ENCODE data around the gene AMDHD1.
"Not testable (repeated sequence)": the region's sequence is repeated elsewhere in the genome, so short reads cannot be mapped to it uniquely, and the experiment has no call there.

The AMDHD1 gene

GRCh38 chr12:95949477-95950206, 6.5 kb downstream of the AMDHD1 start:
- Mint-ChIP-seq H3K4me3 (no peak overlapping the region), H3K4me1 (ENCODE audit: low read depth in 2 of 2) (no peaks in the 10 kb centered on the region), H3K27me3 (peaks cover 7 to 14% of the 10 kb centered on the region in 2 donors), H3K9me3 (no peaks in the 10 kb centered on the region), H3K36me3 (ENCODE audit: insufficient read depth) (no peaks in the 10 kb centered on the region), H3K27ac (no peak overlapping the region)
- DNase-seq (no peak), ATAC-seq (replicated peaks) (no peak)

DNA sequence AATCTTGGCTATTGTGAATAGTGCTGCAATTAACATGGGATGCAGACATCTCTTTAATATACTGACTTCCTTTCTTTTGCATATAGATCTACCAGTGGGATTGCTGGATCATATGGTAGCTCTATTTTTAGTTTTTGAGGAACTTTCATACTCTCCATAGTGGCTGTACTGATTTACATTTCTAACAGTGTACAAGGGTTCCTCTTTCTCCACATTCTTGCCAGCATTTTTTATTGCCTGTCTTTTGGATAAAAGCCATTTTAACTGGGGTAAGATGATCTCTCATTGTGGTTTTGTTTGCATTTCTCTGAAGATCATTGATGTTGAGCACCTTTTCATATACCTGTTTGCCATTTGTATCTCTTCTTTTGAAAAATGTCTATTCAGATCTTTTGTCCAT, 8.4 kb downstream of the AMDHD1 start:
- Mint-ChIP-seq H3K4me1 (ENCODE audit: low read depth in 2 of 2) (no peaks in the 10 kb centered on the region), H3K4me3 (no peak overlapping the region), H3K36me3 (ENCODE audit: insufficient read depth) (no peaks in the 10 kb centered on the region), H3K27ac (no peak overlapping the region), H3K9me3 (no peaks in the 10 kb centered on the region), H3K27me3 (peaks cover 7 to 14% of the 10 kb centered on the region in 2 donors)
- no peak for DNase-seq
- no peak for ATAC-seq (replicated peaks)

DNA sequence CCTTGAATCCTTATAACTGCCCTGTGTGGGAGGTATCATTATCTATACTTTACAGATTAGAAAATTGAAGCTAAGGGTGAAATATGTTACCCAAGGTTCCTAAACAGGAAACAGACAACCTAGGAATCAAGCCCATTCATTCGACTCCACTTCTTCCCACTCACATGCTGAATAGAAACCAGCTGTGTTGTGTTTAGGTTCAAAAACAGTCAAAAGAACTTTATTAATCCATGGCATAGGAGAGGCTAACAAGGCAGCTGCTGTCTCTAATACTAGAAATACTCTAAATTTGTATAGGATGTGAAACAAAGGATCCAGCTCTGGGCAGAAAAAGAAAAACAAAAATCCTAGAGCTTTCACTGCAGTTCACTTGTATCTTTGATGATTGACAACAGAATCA, 9.9 kb downstream of the AMDHD1 start:
- Mint-ChIP-seq H3K9me3 (no peaks in the 10 kb centered on the region), H3K36me3 (ENCODE audit: insufficient read depth) (no peaks in the 10 kb centered on the region), H3K4me3 (no peak overlapping the region), H3K4me1 (ENCODE audit: low read depth in 2 of 2) (no peaks in the 10 kb centered on the region), H3K27me3 (peaks cover 7 to 14% of the 10 kb centered on the region in 2 donors), H3K27ac (no peak overlapping the region)
- no peak for DNase-seq
- no peak for ATAC-seq (replicated peaks)

GRCh38 chr12:95955549-95956159, 12.5 kb downstream of the AMDHD1 start:
- Mint-ChIP-seq H3K27ac (no peak overlapping the region), H3K36me3 (ENCODE audit: insufficient read depth) (no peaks in the 10 kb centered on the region), H3K4me3 (no peak overlapping the region), H3K4me1 (ENCODE audit: low read depth in 2 of 2) (no peaks in the 10 kb centered on the region), H3K27me3 (peaks cover 7 to 14% of the 10 kb centered on the region in 2 donors), H3K9me3 (no peaks in the 10 kb centered on the region)
- ATAC-seq (replicated peaks) (no peak), DNase-seq (no peak)

GRCh38 chr12:95956557-95957145, 13.5 kb downstream of the AMDHD1 start:
- Mint-ChIP-seq H3K4me3 (no peak overlapping the region), H3K27me3 (peaks cover 7 to 8% of the 10 kb centered on the region in 2 donors), H3K4me1 (ENCODE audit: low read depth in 2 of 2) (no peaks in the 10 kb centered on the region), H3K36me3 (ENCODE audit: insufficient read depth) (no peaks in the 10 kb centered on the region), H3K27ac (no peak overlapping the region), H3K9me3 (no peaks in the 10 kb centered on the region)
- no peak for DNase-seq
- no peak for ATAC-seq (replicated peaks)

DNA sequence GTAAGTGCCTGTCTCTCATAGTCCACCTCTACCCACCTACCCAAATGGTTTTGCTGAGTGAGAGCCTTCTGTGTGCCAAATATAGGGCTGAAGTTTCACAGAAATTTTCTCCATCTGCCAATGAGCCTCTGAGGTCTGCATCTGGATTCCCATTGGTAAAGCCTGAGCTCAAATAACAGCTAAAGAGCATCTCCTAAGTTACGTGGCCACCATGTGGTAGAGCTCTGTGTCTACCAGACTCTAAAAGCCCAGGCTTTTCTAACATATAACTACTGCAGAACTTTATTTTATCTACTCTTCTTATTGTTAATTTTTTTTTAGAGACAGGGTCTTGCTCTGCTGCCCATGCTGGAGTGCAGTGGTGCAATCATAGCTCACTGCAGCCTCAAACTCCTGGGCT, 16.0 kb downstream of the AMDHD1 start:
- Mint-ChIP-seq H3K27me3 (peaks cover 0 to 5% of the 10 kb centered on the region in 2 donors), H3K36me3 (ENCODE audit: insufficient read depth) (no peaks in the 10 kb centered on the region), H3K4me3 (no peak overlapping the region), H3K9me3 (no peaks in the 10 kb centered on the region), H3K4me1 (ENCODE audit: low read depth in 2 of 2) (no peaks in the 10 kb centered on the region), H3K27ac (no peak overlapping the region)
- DNase-seq (no peak), ATAC-seq (replicated peaks) (no peak)

DNA sequence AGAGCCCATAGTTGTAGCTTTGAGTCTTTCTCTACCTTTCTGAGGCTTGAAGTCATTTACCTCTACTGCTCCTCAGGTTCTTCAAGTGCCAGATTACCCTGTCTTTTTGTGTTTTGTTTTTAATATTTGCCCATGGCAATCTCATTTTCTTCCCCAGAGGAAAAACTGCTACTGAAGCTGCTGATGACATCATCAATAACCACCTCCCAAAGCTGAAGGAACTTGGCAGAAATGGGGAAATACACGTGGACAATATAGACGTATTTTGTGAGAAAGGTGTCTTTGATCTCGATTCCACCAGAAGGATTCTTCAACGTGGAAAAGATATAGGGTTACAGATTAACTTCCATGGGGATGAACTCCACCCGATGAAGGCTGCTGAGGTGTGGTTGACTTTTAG, 17.1 kb downstream of the AMDHD1 start:
- Mint-ChIP-seq H3K27ac (no peak overlapping the region), H3K4me1 (ENCODE audit: low read depth in 2 of 2) (no peaks in the 10 kb centered on the region), H3K36me3 (ENCODE audit: insufficient read depth) (no peaks in the 10 kb centered on the region), H3K9me3 (no peaks in the 10 kb centered on the region), H3K27me3 (peaks cover 0 to 5% of the 10 kb centered on the region in 2 donors), H3K4me3 (no peak overlapping the region)
- ATAC-seq (replicated peaks), result no peak
- DNase-seq, result no peak

GRCh38 chr12:95962222-95962621, 19.1 kb downstream of the AMDHD1 start:
- ATAC-seq (replicated peaks), result no peak
- no peaks in the 10 kb centered on the region for H3K4me1 Mint-ChIP-seq (ENCODE audit: low read depth in 2 of 2)
- no peak overlapping the region for H3K4me3 Mint-ChIP-seq
- no peaks in the 10 kb centered on the region for H3K36me3 Mint-ChIP-seq (ENCODE audit: insufficient read depth)
- H3K9me3 Mint-ChIP-seq, result no peaks in the 10 kb centered on the region
- peaks cover 0 to 5% of the 10 kb centered on the region in 2 donors for H3K27me3 Mint-ChIP-seq
- DNase-seq, result no peak
- H3K27ac Mint-ChIP-seq, result no peak overlapping the region

DNA sequence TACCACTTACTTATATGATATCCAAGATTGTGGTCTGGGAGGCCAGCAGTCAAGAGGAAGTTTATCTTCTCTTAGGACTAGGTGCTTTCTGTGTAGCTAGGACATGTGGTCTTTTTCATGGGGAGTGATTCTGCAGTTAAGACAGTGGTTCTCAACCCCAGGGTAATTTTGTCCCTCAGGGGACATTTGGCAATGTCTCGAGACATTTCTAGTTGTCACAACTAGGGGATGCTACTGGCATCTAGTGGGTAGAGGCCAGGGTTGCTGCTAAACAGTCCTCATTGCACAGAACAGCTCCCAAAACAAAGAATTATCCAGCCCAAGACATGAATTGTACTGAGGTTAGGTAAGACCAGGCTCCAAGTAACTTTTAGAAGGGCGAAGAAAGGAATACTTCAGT, 20.0 kb downstream of the AMDHD1 start:
- no peak overlapping the region for H3K27ac Mint-ChIP-seq
- H3K4me1 Mint-ChIP-seq (ENCODE audit: low read depth in 2 of 2), result no peaks in the 10 kb centered on the region
- H3K4me3 Mint-ChIP-seq, result no peak overlapping the region
- H3K9me3 Mint-ChIP-seq, result no peaks in the 10 kb centered on the region
- peaks cover 0 to 5% of the 10 kb centered on the region in 2 donors for H3K27me3 Mint-ChIP-seq
- DNase-seq (no peak), ATAC-seq (replicated peaks) (no peak)
- no peaks in the 10 kb centered on the region for H3K36me3 Mint-ChIP-seq (ENCODE audit: insufficient read depth)

GRCh38 chr12:95966287-95966870, 23.2 kb downstream of the AMDHD1 start:
- Mint-ChIP-seq H3K27ac (no peak overlapping the region), H3K27me3 (peaks cover 0 to 5% of the 10 kb centered on the region in 2 donors), H3K4me3 (no peak overlapping the region), H3K9me3 (no peaks in the 10 kb centered on the region), H3K36me3 (ENCODE audit: insufficient read depth) (no peaks in the 10 kb centered on the region), H3K4me1 (ENCODE audit: low read depth in 2 of 2) (no peaks in the 10 kb centered on the region)
- no peak for DNase-seq
- ATAC-seq (replicated peaks), result no peak

GRCh38 chr12:95967301-95967700, 24.2 kb downstream of the AMDHD1 start:
- H3K36me3 Mint-ChIP-seq (ENCODE audit: insufficient read depth), result no peaks in the 10 kb centered on the region
- H3K27me3 Mint-ChIP-seq, result no peaks in the 10 kb centered on the region
- no peak overlapping the region for H3K27ac Mint-ChIP-seq
- H3K9me3 Mint-ChIP-seq, result no peaks in the 10 kb centered on the region
- DNase-seq (no peak), ATAC-seq (replicated peaks) (no peak)
- H3K4me3 Mint-ChIP-seq, result no peak overlapping the region
- H3K4me1 Mint-ChIP-seq (ENCODE audit: low read depth in 2 of 2), result no peaks in the 10 kb centered on the region

GRCh38 chr12:95969116-95969515, 26.0 kb downstream of the AMDHD1 start:
- H3K4me1 Mint-ChIP-seq (ENCODE audit: low read depth in 2 of 2); H3K4me3 Mint-ChIP-seq; H3K36me3 Mint-ChIP-seq (ENCODE audit: insufficient read depth); DNase-seq; H3K27ac Mint-ChIP-seq; H3K27me3 Mint-ChIP-seq; H3K9me3 Mint-ChIP-seq; ATAC-seq (replicated peaks): not testable (repeated sequence)

GRCh38 chr12:95970905-95971304, 27.8 kb downstream of the AMDHD1 start:
- Mint-ChIP-seq H3K36me3 (ENCODE audit: insufficient read depth) (no peaks in the 10 kb centered on the region), H3K4me1 (ENCODE audit: low read depth in 2 of 2) (no peaks in the 10 kb centered on the region), H3K9me3 (no peaks in the 10 kb centered on the region), H3K27ac (no peak overlapping the region), H3K4me3 (no peak overlapping the region), H3K27me3 (no peaks in the 10 kb centered on the region)
- no peak for DNase-seq
- ATAC-seq (replicated peaks), result no peak

All from effector memory CD8-positive, alpha-beta T cell (primary cell).